SK-N-SH treated with all-trans-retinoic acid at 6 μM for 48 hours (cell line): ENCODE results near the gene RPS6KC1.

Experiments used
- CREB5 ChIP-seq: fragments of 250-450 bp; sonication (Bioruptor Pico); IDR thresholded peaks from 2 replicates; pipeline ENCODE4 v1.5.1; 2020; ENCODE audit warnings: low read depth, mild to moderate bottlenecking, moderate library complexity
- CSDC2 ChIP-seq: fragments of 250-450 bp; sonication (Bioruptor Pico); IDR thresholded peaks from 2 replicates; pipeline ENCODE4 v1.5.0; 2020; ENCODE audit warnings: mild to moderate bottlenecking, moderate library complexity
- CSRNP3 ChIP-seq: fragments of 250-450 bp; sonication (Bioruptor Pico); IDR thresholded peaks from 2 replicates; pipeline ENCODE4 v1.5.1; 2021; ENCODE audit warnings: mild to moderate bottlenecking, moderate library complexity
- ISL1 ChIP-seq: fragments of 250-450 bp; sonication (Bioruptor Pico); IDR thresholded peaks from 2 replicates; pipeline ENCODE4 v2.1.2; 2022; ENCODE audit warnings: mild to moderate bottlenecking, moderate library complexity
- OSR1 ChIP-seq: fragments of 250-450 bp; sonication (Bioruptor Pico); IDR thresholded peaks from 2 replicates; pipeline ENCODE4 v1.8.0; 2022; ENCODE audit warnings: moderate library complexity, mild to moderate bottlenecking, inconsistent platforms
- PATZ1 ChIP-seq: fragments of 250-450 bp; sonication (Bioruptor Pico); IDR thresholded peaks from 2 replicates; pipeline ENCODE4 v1.8.0; 2020; ENCODE audit warnings: mild to moderate bottlenecking, moderate library complexity, borderline replicate concordance
- POU6F1 ChIP-seq: fragments of 250-450 bp; sonication (Bioruptor Pico); IDR thresholded peaks from 2 replicates; pipeline ENCODE4 v1.8.0; 2021; ENCODE audit warnings: low read depth, mild to moderate bottlenecking, moderate library complexity, borderline replicate concordance
- PPARA ChIP-seq: fragments of 250-450 bp; sonication (Bioruptor Pico); IDR thresholded peaks from 2 replicates; pipeline ENCODE4 v1.5.0; 2020; ENCODE audit warnings: mild to moderate bottlenecking, borderline replicate concordance
- TCF4 ChIP-seq: fragments of 250-450 bp; sonication (Bioruptor Pico); IDR thresholded peaks from 2 replicates; pipeline ENCODE4 v1.8.0; 2021; ENCODE audit warnings: mild to moderate bottlenecking, moderate library complexity, borderline replicate concordance
- TOX ChIP-seq: fragments of 250-450 bp; sonication (Bioruptor Pico); IDR thresholded peaks from 2 replicates; pipeline ENCODE4 v1.8.0; 2021; ENCODE audit warnings: mild to moderate bottlenecking, moderate library complexity, borderline replicate concordance
- TSHZ2 ChIP-seq: fragments of 250-450 bp; sonication (Bioruptor Pico); IDR thresholded peaks from 2 replicates; pipeline ENCODE4 v1.5.0; 2020; ENCODE audit warnings: mild to moderate bottlenecking, moderate library complexity
- ZFP3 ChIP-seq: fragments of 250-450 bp; sonication (Bioruptor Pico); IDR thresholded peaks from 2 replicates; pipeline ENCODE4 v1.5.0; 2020; ENCODE audit warnings: mild to moderate bottlenecking, moderate library complexity
- ZFP30 ChIP-seq: fragments of 450-650 bp; formaldehyde crosslinking; IDR thresholded peaks from 2 replicates; pipeline ENCODE4 v1.5.0; 2022; ENCODE audit warnings: mild to moderate bottlenecking, moderate library complexity
- ZNF70 ChIP-seq: fragments of 450-650 bp; formaldehyde crosslinking; IDR thresholded peaks from 2 replicates; pipeline ENCODE4 v1.5.0; 2020; ENCODE audit warnings: mild to moderate bottlenecking, moderate library complexity

GRCh38 chr1:213162862-213163261 lies 111.8 kb downstream of the RPS6KC1 start:
- TF ChIP-seq TCF4 (CRISPR knock-in tag) (no peak), TSHZ2 (CRISPR knock-in tag) (no peak), CSDC2 (CRISPR knock-in tag) (no peak), ZNF70 (CRISPR knock-in tag) (no peak), ZFP30 (CRISPR knock-in tag) (no peak), CREB5 (CRISPR knock-in tag) (no peak), PPARA (CRISPR knock-in tag) (no peak), OSR1 (CRISPR knock-in tag) (no peak), ZFP3 (no peak), ISL1 (no peak), TOX (CRISPR knock-in tag) (no peak), POU6F1 (CRISPR knock-in tag) (no peak), PATZ1 (CRISPR knock-in tag) (no peak), CSRNP3 (CRISPR knock-in tag) (no peak)
